Transverse colon (tissue), 4 donors: ENCODE measurements around the gene SLC6A13.

Experiments used
- CTCF ChIP-seq, 5 experiments: fragments of 200-600 bp in 3 of 5; fragments of 450-650 bp in 2 of 5; sonication (generic) in 3 of 5; IDR thresholded peaks; 1 replicate in 2 of 5; 2 replicates in 3 of 5; pipeline ENCODE4 v1.5.1; 2016 to 2017; ENCODE audit warnings: antibody characterized with exemption in 5 of 5, inconsistent platforms in 3 of 5, mild to moderate bottlenecking in 2 of 5, moderate library complexity in 1 of 5
- POLR2A ChIP-seq: fragments of 450-650 bp; IDR thresholded peaks from one replicate; pipeline ENCODE4 v1.6.1; 2016; ENCODE audit warnings: antibody characterized with exemption, mild to moderate bottlenecking, moderate library complexity
- POLR2AphosphoS5 ChIP-seq, 3 donors: sonication (generic); formaldehyde crosslinking; IDR thresholded peaks; one replicate each; pipeline ENCODE4 v1.6.1; 2016; ENCODE audit warnings: antibody characterized with exemption in 3 of 3

- no peak for TF ChIP-seq POLR2A
- no peak for TF ChIP-seq CTCF (IDR thresholded peaks at IDR 0.05)
- no peak for TF ChIP-seq POLR2AphosphoS5 (IDR thresholded peaks at IDR 0.05)
These were observed 61.3 kb downstream of the SLC6A13 start for GRCh38 chr12:201361-201760.
